GM21723 (cell line): ENCODE results near the gene TTC23.

Experiments
- ATAC-seq: cut with Tn5 transposase; IDR thresholded peaks from one replicate; pipeline ENCODE4 v1.9.1; 2021; ENCODE audit warnings: mild to moderate bottlenecking, moderate library complexity; ENCODE audit not compliant: unreplicated experiment

Gene TTC23

DNA sequence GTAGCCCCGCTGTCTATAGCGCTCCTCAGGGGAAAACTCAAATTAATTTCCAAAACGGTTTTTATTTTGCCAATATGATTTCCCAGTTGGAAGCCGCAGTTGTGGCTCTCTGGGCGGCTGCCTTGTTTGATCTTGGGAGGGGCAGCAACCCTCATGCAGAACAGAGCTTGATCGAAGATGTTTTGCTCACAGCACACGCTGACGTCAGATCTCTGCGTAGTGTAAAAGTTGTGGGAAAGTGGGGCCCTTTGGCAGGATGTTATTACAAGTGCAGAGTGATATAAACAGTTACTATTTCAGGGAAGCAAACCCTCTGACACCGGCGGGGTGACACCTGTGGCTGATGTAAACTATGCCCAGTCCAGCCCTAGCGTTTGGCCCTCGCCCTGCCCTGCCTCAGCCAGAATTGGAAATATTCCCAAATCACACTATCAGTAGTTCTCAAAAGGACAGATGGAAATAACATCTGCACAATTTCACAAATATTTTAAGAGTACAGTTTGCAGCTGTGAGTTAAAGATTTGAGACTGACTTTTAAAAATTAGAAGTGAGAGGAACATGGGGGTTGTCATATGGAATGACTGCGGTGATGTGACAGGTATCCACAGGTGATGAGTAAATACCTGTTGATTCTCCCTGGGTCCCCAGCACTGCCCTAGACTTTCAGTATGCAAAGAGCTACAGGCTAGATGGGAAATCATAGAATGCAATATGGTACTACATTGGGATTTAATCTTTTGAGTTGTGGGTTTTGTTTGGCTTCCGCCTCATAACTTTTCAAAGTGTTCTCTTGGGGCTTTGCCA is 142.8 kb downstream of the TTC23 start:
- no peak for ATAC-seq

GRCh38 chr15:99105514-99106341 is 143.7 kb downstream of the TTC23 start:
- peak; percentile 44 for ATAC-seq

GRCh38 chr15:99104788-99105513 is 144.4 kb downstream of the TTC23 start, which contains the start of gene SYNM:
Gene SYNM (plus strand): TSS chr15:99105080. CDS start chr15:99105200, 120 bp downstream.
- peak; percentile 75 for ATAC-seq

DNA sequence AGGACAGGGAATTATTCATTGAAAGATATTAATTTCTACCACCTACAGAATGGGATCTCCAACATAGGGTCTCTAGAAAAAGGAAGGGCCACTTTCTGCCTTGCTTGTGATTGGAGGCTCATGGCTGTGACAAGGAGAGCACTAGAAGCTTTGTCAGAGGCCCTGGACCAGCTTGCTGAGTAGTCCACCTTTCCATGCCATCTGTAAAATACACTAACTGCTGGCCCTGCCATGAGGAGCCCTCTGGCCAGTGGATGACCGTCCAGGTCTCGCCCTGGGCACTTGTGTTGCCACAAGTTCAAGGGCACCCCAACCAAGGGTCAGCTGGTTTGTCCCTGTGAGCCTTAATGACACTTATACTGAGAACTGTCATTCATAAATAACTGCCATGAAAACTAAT is 146.1 kb downstream of the TTC23 start:
- no peak for ATAC-seq

GRCh38 chr15:99102332-99103235 is 146.8 kb downstream of the TTC23 start:
- no peak for ATAC-seq

GRCh38 chr15:99101501-99101900 is 147.9 kb downstream of the TTC23 start:
- no peak for ATAC-seq

DNA sequence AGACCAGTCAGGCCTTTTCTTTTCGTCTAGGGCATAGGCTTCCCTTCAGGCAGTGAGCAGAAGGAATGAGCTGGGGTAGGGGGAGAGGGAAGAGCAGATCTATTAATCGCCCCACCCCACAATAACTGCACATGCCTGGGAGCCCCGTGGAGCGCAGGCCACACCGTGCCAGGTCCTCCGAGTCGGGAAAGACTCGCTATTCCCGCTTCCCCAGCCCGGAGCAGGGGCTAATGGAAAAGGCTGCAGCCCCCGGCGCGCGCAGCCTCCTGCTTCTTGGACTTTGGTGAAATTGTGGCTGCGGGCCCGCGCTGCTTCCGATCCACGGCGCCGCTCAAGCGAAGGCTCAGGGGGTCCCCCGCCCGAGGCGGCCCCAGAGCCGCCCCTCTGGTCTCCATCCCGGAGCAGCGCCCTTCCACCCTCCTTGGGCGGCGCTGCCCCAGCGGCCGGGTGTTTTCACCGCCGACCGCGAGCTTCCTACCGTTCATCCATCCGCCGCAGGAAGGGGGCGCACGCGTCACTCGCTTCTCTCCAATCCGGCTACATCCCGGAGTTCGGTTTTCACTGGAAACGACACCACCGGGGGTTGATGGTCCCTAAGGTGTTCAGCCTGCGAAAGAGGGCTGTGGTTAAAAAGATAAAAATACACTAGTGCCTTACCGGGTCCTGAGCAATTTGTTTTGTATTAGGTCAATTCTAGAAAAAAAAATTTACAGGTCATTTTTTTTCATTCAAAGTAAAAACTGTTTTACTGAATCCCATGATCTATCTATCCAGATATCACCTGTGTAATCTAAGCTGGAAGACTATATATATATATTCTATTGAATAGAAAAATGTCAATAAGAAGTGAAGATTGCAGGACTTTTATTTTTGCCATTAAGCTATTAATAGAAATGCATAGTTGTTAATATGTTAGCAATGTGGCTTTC is 148.9 kb downstream of the TTC23 start:
- ATAC-seq: peak; percentile 39

DNA sequence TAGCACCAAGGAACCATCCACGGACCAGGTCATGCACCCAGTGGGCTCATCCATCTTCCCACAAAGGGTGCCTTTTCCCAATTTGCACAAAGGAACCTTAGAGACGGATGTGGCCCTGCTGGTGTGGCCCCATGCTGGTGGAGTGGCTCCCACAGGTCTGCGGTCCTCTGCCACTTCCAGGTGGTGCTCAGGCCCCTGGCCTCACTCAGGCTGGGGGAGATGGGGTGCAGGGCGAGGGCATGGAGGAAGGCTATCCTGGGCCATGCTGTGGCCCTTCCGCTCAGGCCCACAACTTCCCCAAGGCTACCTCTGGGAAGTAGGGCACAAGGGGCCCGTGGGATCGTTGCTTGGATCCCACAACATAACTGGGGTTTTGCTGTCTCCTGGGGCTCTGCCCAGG is 149.7 kb downstream of the TTC23 start:
- no peak for ATAC-seq

DNA sequence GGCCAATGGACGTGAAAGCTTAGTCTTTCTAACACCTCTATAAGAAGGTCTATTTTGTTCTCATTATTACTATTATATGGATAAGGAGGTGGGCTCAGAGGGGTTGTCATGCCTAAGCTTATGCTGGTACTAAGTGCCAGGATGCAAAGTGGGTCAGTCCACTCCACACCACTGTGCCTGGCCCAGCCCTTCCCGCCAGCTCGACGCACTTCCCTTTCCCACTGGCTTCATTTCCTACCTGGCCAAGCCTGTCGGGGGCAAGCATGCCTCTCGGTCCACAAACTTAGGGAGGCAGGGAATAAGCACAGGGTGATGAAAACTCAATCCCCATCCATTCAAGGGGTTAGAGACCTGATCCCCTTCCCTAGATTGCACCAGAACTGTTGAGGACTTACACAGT is 150.4 kb downstream of the TTC23 start:
- ATAC-seq: no peak

DNA sequence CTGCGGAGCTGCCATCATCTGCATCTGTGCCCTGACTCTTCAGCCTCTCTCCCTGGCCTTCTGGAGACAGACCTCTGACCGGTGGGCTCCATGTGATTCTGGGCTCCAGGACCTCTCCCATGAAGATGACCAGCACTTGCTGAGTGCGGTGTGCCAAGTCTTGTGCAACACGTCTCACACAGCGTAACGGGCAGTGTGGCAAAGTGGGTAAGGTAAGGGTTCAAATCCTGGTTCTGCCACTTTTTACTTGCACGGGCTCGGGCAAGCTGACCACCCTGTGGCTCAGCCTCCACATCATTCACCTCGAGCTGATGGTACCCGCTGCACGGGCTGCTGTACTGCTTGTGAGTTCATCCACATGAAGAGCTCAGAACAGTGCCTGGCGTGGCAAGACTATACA is 151.0 kb downstream of the TTC23 start:
- ATAC-seq: no peak

GRCh38 chr15:99097441-99098410 is 151.7 kb downstream of the TTC23 start:
- ATAC-seq: no peak

- no peak for ATAC-seq
These were observed 152.4 kb downstream of the TTC23 start for GRCh38 chr15:99096894-99097426.

GRCh38 chr15:99096173-99096893 is 153.0 kb downstream of the TTC23 start:
- no peak for ATAC-seq

- no peak for ATAC-seq
These were observed 153.8 kb downstream of the TTC23 start for GRCh38 chr15:99095626-99096025.

- ATAC-seq: no peak
These were observed 156.7 kb downstream of the TTC23 start for GRCh38 chr15:99092554-99093172.

DNA sequence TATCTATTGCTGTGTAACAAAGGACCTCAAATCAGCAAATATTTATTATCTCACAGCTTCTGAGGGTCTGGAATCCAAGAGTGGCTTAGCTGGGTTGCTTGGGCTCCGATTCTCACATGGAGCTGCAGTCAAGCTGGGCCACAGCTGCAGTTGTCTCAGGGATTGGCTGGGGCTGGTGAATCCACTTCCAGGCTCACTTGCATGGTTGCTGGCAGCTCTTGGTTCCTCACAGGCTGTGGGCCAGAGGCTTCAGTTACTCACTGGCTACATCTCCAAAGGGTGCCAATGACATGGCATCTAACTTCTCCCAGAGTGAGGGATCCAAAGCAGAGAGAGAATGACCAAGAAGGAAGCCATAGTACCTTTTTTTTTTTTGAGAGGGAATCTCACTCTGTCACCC is 158.4 kb downstream of the TTC23 start:
- ATAC-seq: no peak
